ENCODE results near the gene DISC1. TPM values are rescaled to one million over a fixed set of nuclear protein-coding genes. Genes with fewer than 3 reads are reported as not detected.

Gene DISC1
- total RNA-seq, 1 experiment from 2014 or later, result 1.8 TPM

GRCh38 chr1:231933711-231934626 is 307.4 kb downstream of the DISC1 start:
- DNase-seq (ENCODE audit: low read depth, low spot score) (no peak), ATAC-seq (no peak)
- Histone ChIP-seq H3K9me2 (ENCODE audit: insufficient read depth) (no peaks in the 10 kb centered on the region), H4K20me1 (ENCODE audit: insufficient read depth) (no peaks in the 10 kb centered on the region), H3K4me3 (replicated peaks in 1 of 2; ENCODE audit: low read depth in 1 of 2, low read length in 2 of 2) (no peak overlapping the region), H3K36me3 (ENCODE audit: control insufficient read depth in 1 of 2, insufficient read depth in 2 of 2, low read length in 2 of 2) (no peaks in the 10 kb centered on the region), H3K79me2 (ENCODE audit: insufficient read depth, low read length) (no peaks in the 10 kb centered on the region), H3K4me1 (ENCODE audit: control insufficient read depth in 1 of 2, insufficient read depth in 2 of 2, low read length in 2 of 2) (no peaks in the 10 kb centered on the region), H3K9me3 (ENCODE audit: control insufficient read depth in 1 of 2, insufficient read depth in 1 of 2, low read depth in 1 of 2, low read length in 2 of 2) (peaks cover 3 to 8% of the 10 kb centered on the region in 2 experiments; a peak in 1 of 4 replicates), H3K4me2 (ENCODE audit: low read length) (no peak overlapping the region), H2AFZ (ENCODE audit: low read depth, low read length, poor library complexity, severe bottlenecking) (no peak overlapping the region), H3K27me3 (ENCODE audit: insufficient read depth, low read length) (peaks cover 8% of the 10 kb centered on the region; the same call in 1 of the 2 replicates), H3K27ac (ENCODE audit: low read depth, low read length) (no peak overlapping the region), H3K9ac (ENCODE audit: low read length) (no peak overlapping the region)
- ChIA-PET CTCF (no interaction called here), POLR2A (no interaction called here), RAD21 (ENCODE audit: low non-redundant PET in 1 of 2, low total read pairs in 2 of 2, uncharacterized antibody in 2 of 2, unreplicated experiment in 2 of 2) (no interaction called here)
- intact Hi-C loops (cut with micrococcal nuclease), result loop anchor here (2.0 kb wide), 1 partner anchor 209 kb away; no protein-coding TSS in a partner anchor
- TF ChIP-seq MAX (IDR thresholded peaks at IDR 0.05) (no peak), ELF1 (IDR thresholded peaks at IDR 0.05; ENCODE audit: borderline replicate concordance, low read depth) (no peak), YY1 (IDR thresholded peaks at IDR 0.05; ENCODE audit: extremely low read depth, insufficient replicate concordance, low read depth, low read length) (no peak)
- no TSS peak for BruUV-seq (replicated peaks)

- Histone ChIP-seq H3K9me2 (ENCODE audit: insufficient read depth) (no peaks in the 10 kb centered on the region), H3K27me3 (ENCODE audit: insufficient read depth, low read length) (peaks cover 8% of the 10 kb centered on the region; the same call in 1 of the 2 replicates), H2AFZ (ENCODE audit: low read depth, low read length, poor library complexity, severe bottlenecking) (no peak overlapping the region), H3K9ac (ENCODE audit: low read length) (no peak overlapping the region), H3K9me3 (ENCODE audit: control insufficient read depth in 1 of 2, insufficient read depth in 1 of 2, low read depth in 1 of 2, low read length in 2 of 2) (peaks cover 3 to 8% of the 10 kb centered on the region in 2 experiments; a peak in 1 of 4 replicates), H3K4me3 (replicated peaks in 1 of 2; ENCODE audit: low read depth in 1 of 2, low read length in 2 of 2) (no peak overlapping the region), H3K27ac (ENCODE audit: low read depth, low read length) (no peak overlapping the region), H3K4me1 (ENCODE audit: control insufficient read depth in 1 of 2, insufficient read depth in 2 of 2, low read length in 2 of 2) (no peaks in the 10 kb centered on the region), H3K4me2 (ENCODE audit: low read length) (no peak overlapping the region), H3K36me3 (ENCODE audit: control insufficient read depth in 1 of 2, insufficient read depth in 2 of 2, low read length in 2 of 2) (no peaks in the 10 kb centered on the region), H3K79me2 (ENCODE audit: insufficient read depth, low read length) (no peaks in the 10 kb centered on the region), H4K20me1 (ENCODE audit: insufficient read depth) (no peaks in the 10 kb centered on the region)
- no peak for DNase-seq (ENCODE audit: low read depth, low spot score)
- CTCF ChIA-PET, result no interaction called here
- no TSS peak for BruUV-seq (replicated peaks)
- RAD21 ChIA-PET (ENCODE audit: low non-redundant PET in 1 of 2, low total read pairs in 2 of 2, uncharacterized antibody in 2 of 2, unreplicated experiment in 2 of 2), result no interaction called here
- POLR2A ChIA-PET, result no interaction called here
- ATAC-seq, result no peak
- intact Hi-C loops (cut with micrococcal nuclease), result no loop called here
- TF ChIP-seq EZH2phosphoT487 (IDR thresholded peaks at IDR 0.05; ENCODE audit: borderline replicate concordance), result no peak
- no peak for TF ChIP-seq RAD21 (IDR thresholded peaks at IDR 0.05; ENCODE audit: low read depth)
- no peak for TF ChIP-seq SP1 (IDR thresholded peaks at IDR 0.05; ENCODE audit: low read depth)
These were observed 308.2 kb downstream of the DISC1 start for GRCh38 chr1:231934797-231935196.
